Mesenchymal stem cell (in vitro differentiated cells and primary cell): Measurements from ENCODE around the gene OGN.

Experiments
- DNase-seq: peaks from one replicate; pipeline ENCODE4 v3.0.0-alpha.2; 2013
- H2AFZ ChIP-seq: one replicate; pipeline ENCODE4 v1.6.1; 2013; ENCODE audit warnings: low read depth, mild to moderate bottlenecking, control low read depth, inconsistent platforms, low read length, moderate library complexity
- H2AK5ac ChIP-seq: 2 replicates; pipeline ENCODE4 v1.6.1; 2013; ENCODE audit warnings: low read length, moderate library complexity, mild to moderate bottlenecking, inconsistent platforms; ENCODE audit not compliant: severe bottlenecking
- H2BK120ac ChIP-seq: one replicate; pipeline ENCODE4 v1.6.1; 2013; ENCODE audit warnings: low read depth, mild to moderate bottlenecking, inconsistent platforms, low read length, moderate library complexity
- H2BK12ac ChIP-seq, 2 experiments: one replicate each; pipeline ENCODE4 v1.6.1; 2013; ENCODE audit warnings: inconsistent platforms in 2 of 2, low read length in 2 of 2, mild to moderate bottlenecking in 2 of 2, moderate library complexity in 2 of 2, control low read depth in 1 of 2
- H2BK15ac ChIP-seq: one replicate; pipeline ENCODE4 v1.6.1; 2013; ENCODE audit warnings: mild to moderate bottlenecking, low read depth, inconsistent platforms; ENCODE audit not compliant: poor library complexity, severe bottlenecking
- H2BK5ac ChIP-seq: 2 replicates; pipeline ENCODE4 v1.6.1; 2013; ENCODE audit warnings: low read depth, mild to moderate bottlenecking, low read length, control low read depth, inconsistent platforms; ENCODE audit not compliant: poor library complexity, severe bottlenecking
- H3K14ac ChIP-seq, 2 experiments: one replicate each; pipeline ENCODE4 v1.6.1; 2013; ENCODE audit warnings: inconsistent platforms in 2 of 2, low read length in 2 of 2, control low read depth in 1 of 2, mild to moderate bottlenecking in 1 of 2, moderate library complexity in 1 of 2
- H3K18ac ChIP-seq, 2 experiments: one replicate each; pipeline ENCODE4 v1.6.1; 2013; ENCODE audit warnings: inconsistent platforms in 2 of 2, low read length in 2 of 2, control low read depth in 1 of 2, low read depth in 1 of 2, mild to moderate bottlenecking in 1 of 2
- H3K23ac ChIP-seq, 2 experiments: one replicate each; pipeline ENCODE4 v1.6.1; 2013; ENCODE audit warnings: inconsistent platforms in 2 of 2, low read length in 2 of 2, mild to moderate bottlenecking in 2 of 2, moderate library complexity in 2 of 2, control low read depth in 1 of 2
- H3K27ac ChIP-seq: 2 replicates; pipeline ENCODE4 v1.5.1; 2013; ENCODE audit warnings: mild to moderate bottlenecking, moderate library complexity, low read length, control low read depth, inconsistent platforms; ENCODE audit not compliant: poor library complexity, severe bottlenecking
- H3K27me3 ChIP-seq, 2 experiments: 2 replicates each; pipeline versions ENCODE4 v1.6.1 to v1.7.0; 2013; ENCODE audit warnings: low read length in 2 of 2, mild to moderate bottlenecking in 2 of 2, moderate library complexity in 2 of 2, control low read depth in 1 of 2, inconsistent platforms in 1 of 2; ENCODE audit not compliant: control insufficient read depth in 1 of 2, insufficient read depth in 1 of 2
- H3K36me3 ChIP-seq, 2 experiments: 2 replicates each; pipeline versions ENCODE4 v1.6.1 to v1.7.0; 2013; ENCODE audit warnings: low read length in 2 of 2, control low read depth in 1 of 2, inconsistent platforms in 1 of 2, low read depth in 1 of 2, mild to moderate bottlenecking in 1 of 2; ENCODE audit not compliant: insufficient read depth in 2 of 2, control insufficient read depth in 1 of 2
- H3K4ac ChIP-seq, 2 experiments: one replicate each; pipeline ENCODE4 v1.6.1; 2013; ENCODE audit warnings: inconsistent platforms in 2 of 2, low read length in 2 of 2, mild to moderate bottlenecking in 2 of 2, moderate library complexity in 2 of 2, control low read depth in 1 of 2, low read depth in 1 of 2
- H3K4me1 ChIP-seq: 2 replicates; pipeline ENCODE4 v1.6.1; 2013; ENCODE audit warnings: low read depth, low read length, control low read depth; ENCODE audit not compliant: control insufficient read depth, insufficient read depth
- H3K4me2 ChIP-seq: 2 replicates; pipeline ENCODE4 v1.6.1; 2013; ENCODE audit warnings: low read length, mild to moderate bottlenecking, inconsistent platforms; ENCODE audit not compliant: poor library complexity, severe bottlenecking
- H3K4me3 ChIP-seq, 2 experiments: 2 replicates each; pipeline versions ENCODE4 v1.5.1 to v1.7.0; 2013; ENCODE audit warnings: low read length in 2 of 2, mild to moderate bottlenecking in 2 of 2, control low read depth in 1 of 2, low read depth in 1 of 2; ENCODE audit not compliant: insufficient read depth in 1 of 2
- H3K79me1 ChIP-seq: replicated peaks from 2 replicates; pipeline ENCODE4 v1.6.1; 2013; ENCODE audit warnings: mild to moderate bottlenecking, control low read depth, low read length, inconsistent platforms; ENCODE audit not compliant: poor library complexity, severe bottlenecking
- H3K9ac ChIP-seq: 2 replicates; pipeline ENCODE4 v1.7.0; 2013; ENCODE audit warnings: mild to moderate bottlenecking, low read length, moderate library complexity
- H3K9me3 ChIP-seq: 2 replicates; pipeline ENCODE4 v1.7.0; 2013; ENCODE audit warnings: mild to moderate bottlenecking, low read length; ENCODE audit not compliant: control insufficient read depth
- H4K8ac ChIP-seq: one replicate; pipeline ENCODE4 v1.6.1; 2013; ENCODE audit warnings: inconsistent platforms, mild to moderate bottlenecking, low read length, moderate library complexity
- H4K91ac ChIP-seq: one replicate; pipeline ENCODE4 v1.6.1; 2013; ENCODE audit warnings: mild to moderate bottlenecking, low read length, inconsistent platforms
- WGBS: methylation state at CpG from one replicate; pipeline ENCODE4 v1.1.7; 2013; ENCODE audit warnings: mixed read lengths; 5-methylcytosine and 5-hydroxymethylcytosine counted together

OGN gene

DNA sequence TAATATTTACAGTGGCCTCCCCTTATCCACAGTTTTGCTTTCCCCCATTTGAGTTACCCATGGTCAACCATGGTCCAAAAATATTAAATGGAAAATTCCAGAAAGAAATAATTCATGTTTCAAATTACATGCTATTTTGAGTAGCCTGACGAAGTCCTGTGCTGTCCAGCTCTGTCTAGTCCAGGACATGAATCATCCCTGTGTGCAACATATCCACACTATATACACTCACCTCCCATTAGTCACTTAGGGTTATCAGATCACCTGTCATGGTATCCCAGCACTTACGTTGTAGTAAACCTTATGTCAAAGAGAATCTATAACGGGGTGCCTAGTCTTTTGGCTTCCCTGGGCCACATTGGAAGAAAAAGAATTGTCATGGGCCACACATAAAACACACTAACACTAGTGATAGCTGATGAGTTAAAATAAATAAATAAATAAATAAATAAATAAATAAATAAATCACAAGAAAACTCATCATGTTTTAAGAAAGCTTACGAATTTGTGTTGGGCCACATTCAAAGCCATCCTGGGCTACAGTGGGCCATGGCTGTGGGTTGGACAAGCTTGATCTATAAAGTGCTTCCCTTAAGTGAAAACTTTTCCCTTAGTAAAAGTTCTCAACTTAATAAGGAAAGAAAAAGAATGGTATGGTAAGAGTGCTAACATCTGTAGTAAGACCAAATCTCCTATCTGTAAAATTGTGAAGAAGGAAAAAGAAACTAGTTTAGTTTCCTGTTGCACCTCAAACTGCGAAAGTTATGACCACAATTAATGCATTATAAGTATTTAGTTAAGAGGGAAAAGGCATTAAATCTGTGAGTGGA, 35.8 kb upstream of the OGN start:
- no peak overlapping the region for H4K8ac ChIP-seq
- no peaks in the 10 kb centered on the region for H3K9me3 ChIP-seq
- H3K79me1 ChIP-seq: no peaks in the 10 kb centered on the region
- H2BK5ac ChIP-seq: no peak overlapping the region
- H3K4me3 ChIP-seq: no peak overlapping the region
- 77% methylated on average over 5 of the region's 5 CpGs for WGBS
- no peaks in the 10 kb centered on the region for H3K27me3 ChIP-seq
- no peak overlapping the region for H2BK15ac ChIP-seq
- H3K9ac ChIP-seq: peak overlapping the region; percentile 69
- DNase-seq: peak; percentile 35
- H3K36me3 ChIP-seq: no peaks in the 10 kb centered on the region
- no peak overlapping the region for H3K27ac ChIP-seq
- H3K4me1 ChIP-seq: no peaks in the 10 kb centered on the region
- H3K4ac ChIP-seq: no peak overlapping the region
- H3K14ac ChIP-seq: no peak overlapping the region
- H3K18ac ChIP-seq: no peak overlapping the region
- no peak overlapping the region for H2BK120ac ChIP-seq
- no peak overlapping the region for H2AK5ac ChIP-seq
- no peak overlapping the region for H3K23ac ChIP-seq
- no peak overlapping the region for H2BK12ac ChIP-seq
- H4K91ac ChIP-seq: no peak overlapping the region
- H3K4me2 ChIP-seq: no peak overlapping the region
- no peak overlapping the region for H2AFZ ChIP-seq

GRCh38 chr9:92438900-92439526, 34.6 kb upstream of the OGN start:
- H3K4me2 ChIP-seq: no peak overlapping the region
- 84% methylated on average over 3 of the region's 5 CpGs for WGBS
- no peak overlapping the region for H3K23ac ChIP-seq
- H3K27ac ChIP-seq: no peak overlapping the region
- H3K18ac ChIP-seq: no peak overlapping the region
- H2BK5ac ChIP-seq: no peak overlapping the region
- H3K4me3 ChIP-seq: no peak overlapping the region
- H3K14ac ChIP-seq: no peak overlapping the region
- H2BK15ac ChIP-seq: no peak overlapping the region
- H3K4me1 ChIP-seq: no peaks in the 10 kb centered on the region
- no peak overlapping the region for H3K4ac ChIP-seq
- no peak overlapping the region for H2AFZ ChIP-seq
- H2BK12ac ChIP-seq: no peak overlapping the region
- no peak overlapping the region for H4K8ac ChIP-seq
- no peak overlapping the region for H2BK120ac ChIP-seq
- H3K9me3 ChIP-seq: no peaks in the 10 kb centered on the region
- no peaks in the 10 kb centered on the region for H3K27me3 ChIP-seq
- peak overlapping the region; percentile 69 for H3K9ac ChIP-seq
- DNase-seq: peak; percentile 17
- no peaks in the 10 kb centered on the region for H3K36me3 ChIP-seq
- no peak overlapping the region for H4K91ac ChIP-seq
- H3K79me1 ChIP-seq: no peaks in the 10 kb centered on the region
- no peak overlapping the region for H2AK5ac ChIP-seq

- Histone ChIP-seq H2AFZ (no peak overlapping the region), H3K36me3 (no peaks in the 10 kb centered on the region), H3K27ac (no peak overlapping the region), H4K91ac (no peak overlapping the region), H3K18ac (no peak overlapping the region), H3K23ac (no peak overlapping the region), H2BK12ac (no peak overlapping the region), H2AK5ac (no peak overlapping the region), H3K9me3 (no peaks in the 10 kb centered on the region), H3K4me3 (no peak overlapping the region), H3K9ac (no peak overlapping the region), H2BK120ac (no peak overlapping the region), H4K8ac (no peak overlapping the region), H3K14ac (no peak overlapping the region), H2BK15ac (no peak overlapping the region), H3K4ac (no peak overlapping the region), H3K4me1 (no peaks in the 10 kb centered on the region), H3K79me1 (no peaks in the 10 kb centered on the region), H2BK5ac (no peak overlapping the region), H3K27me3 (no peaks in the 10 kb centered on the region), H3K4me2 (no peak overlapping the region)
- WGBS: no CpG with 5 or more reads among the region's 1 CpG
- no peak for DNase-seq
Measured at GRCh38 chr9:92435263-92435662, 30.9 kb upstream of the OGN start.

DNA sequence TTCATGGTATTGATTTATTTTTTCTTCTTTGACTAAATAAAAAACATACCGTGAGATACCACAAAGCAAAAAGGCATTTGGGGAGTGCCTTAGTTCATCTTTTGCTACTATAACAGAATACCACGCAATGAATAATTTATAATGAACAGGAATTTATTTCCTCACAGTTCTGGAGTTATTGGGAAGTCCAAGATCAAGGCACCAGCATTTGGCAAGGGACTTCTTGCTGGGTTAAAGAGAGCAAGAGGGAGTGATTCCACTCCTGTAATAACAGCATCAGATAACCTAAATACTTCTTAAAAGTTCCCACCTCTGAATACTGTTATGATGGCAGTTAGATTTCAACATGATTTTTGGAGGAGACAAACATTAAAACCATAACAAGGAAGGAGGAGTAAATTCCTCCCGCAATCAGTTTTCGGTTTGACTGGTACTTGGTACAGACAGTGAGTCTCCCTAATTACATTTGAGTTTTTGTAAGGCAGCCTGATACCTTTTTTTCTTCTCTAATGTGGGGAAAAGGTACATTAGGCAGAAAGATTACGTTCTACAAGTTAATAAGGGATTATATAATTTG, 28.7 kb upstream of the OGN start:
- Histone ChIP-seq H4K91ac (no peak overlapping the region), H2AK5ac (no peak overlapping the region), H3K27ac (no peak overlapping the region), H3K18ac (no peak overlapping the region), H3K23ac (no peak overlapping the region), H2BK15ac (no peak overlapping the region), H2AFZ (no peak overlapping the region), H3K4me2 (no peak overlapping the region), H4K8ac (no peak overlapping the region), H2BK120ac (no peak overlapping the region), H3K4me1 (no peaks in the 10 kb centered on the region), H2BK12ac (no peak overlapping the region), H3K9me3 (no peaks in the 10 kb centered on the region), H3K36me3 (no peaks in the 10 kb centered on the region), H3K4ac (no peak overlapping the region), H3K27me3 (no peaks in the 10 kb centered on the region), H2BK5ac (no peak overlapping the region), H3K79me1 (no peaks in the 10 kb centered on the region), H3K14ac (no peak overlapping the region), H3K4me3 (no peak overlapping the region), H3K9ac (peak overlapping the region; percentile 64)
- no peak for DNase-seq
- 100% methylated on average over 2 of the region's 5 CpGs for WGBS
